Duodenal mucosa (tissue), 2 donors: ENCODE measurements around the gene PRRC2B.

ENCODE experiments used
- H3K27ac ChIP-seq: one replicate; pipeline ENCODE4 v1.7.0; 2013; ENCODE audit warnings: low read depth, low read length
- H3K27me3 ChIP-seq, 2 donors: one replicate each; pipeline ENCODE4 v1.7.0; 2013; ENCODE audit warnings: low read length in 2 of 2, control low read depth in 1 of 2; ENCODE audit not compliant: insufficient read depth in 2 of 2, control insufficient read depth in 1 of 2
- H3K36me3 ChIP-seq, 2 donors: one replicate each; pipeline ENCODE4 v1.7.0; 2013; ENCODE audit warnings: low read length in 2 of 2, control low read depth in 1 of 2; ENCODE audit not compliant: insufficient read depth in 2 of 2, control insufficient read depth in 1 of 2
- H3K4me1 ChIP-seq, 2 donors: one replicate each; pipeline ENCODE4 v1.7.0; 2013; ENCODE audit warnings: low read length in 2 of 2, control low read depth in 1 of 2; ENCODE audit not compliant: insufficient read depth in 2 of 2, control insufficient read depth in 1 of 2
- H3K4me3 ChIP-seq, 2 donors: one replicate each; pipeline ENCODE4 v1.7.0; 2013; ENCODE audit warnings: low read length in 2 of 2, low read depth in 1 of 2
- H3K9ac ChIP-seq, 2 donors: one replicate each; pipeline ENCODE4 v1.7.0; 2013; ENCODE audit warnings: low read length in 2 of 2, low read depth in 1 of 2
- H3K9me3 ChIP-seq, 2 donors: one replicate each; pipeline ENCODE4 v1.7.0; 2013; ENCODE audit warnings: low read length in 2 of 2, control low read depth in 1 of 2; ENCODE audit not compliant: control insufficient read depth in 1 of 2

PRRC2B gene

GRCh38 chr9:131419026-131419614 lies 25.2 kb downstream of the PRRC2B start:
- no peaks in the 10 kb centered on the region for H3K9me3 ChIP-seq
- H3K9ac ChIP-seq: no peak overlapping the region
- H3K4me1 ChIP-seq: peaks cover 56 to 68% of the 10 kb centered on the region in 2 donors
- no peak overlapping the region for H3K27ac ChIP-seq
- H3K27me3 ChIP-seq: no peaks in the 10 kb centered on the region
- no peak overlapping the region for H3K4me3 ChIP-seq
- peaks cover 0 to 6% of the 10 kb centered on the region in 2 donors for H3K36me3 ChIP-seq

- Histone ChIP-seq H3K36me3 (peaks cover 0 to 4% of the 10 kb centered on the region in 2 donors), H3K4me3 (no peak overlapping the region), H3K9me3 (no peaks in the 10 kb centered on the region), H3K27me3 (no peaks in the 10 kb centered on the region), H3K27ac (no peak overlapping the region), H3K4me1 (peaks cover 56 to 68% of the 10 kb centered on the region in 2 donors), H3K9ac (no peak overlapping the region)
These were observed 25.8 kb downstream of the PRRC2B start for GRCh38 chr9:131419716-131420115.

- H3K4me1 ChIP-seq: peaks cover 56 to 68% of the 10 kb centered on the region in 2 donors
- H3K4me3 ChIP-seq: no peak overlapping the region
- no peak overlapping the region for H3K27ac ChIP-seq
- peaks cover 0 to 4% of the 10 kb centered on the region in 2 donors for H3K36me3 ChIP-seq
- H3K27me3 ChIP-seq: no peaks in the 10 kb centered on the region
- no peak overlapping the region for H3K9ac ChIP-seq
- H3K9me3 ChIP-seq: no peaks in the 10 kb centered on the region
These were observed 27.2 kb downstream of the PRRC2B start for GRCh38 chr9:131420980-131421624.

GRCh38 chr9:131421691-131422090 lies 27.8 kb downstream of the PRRC2B start:
- Histone ChIP-seq H3K27ac (no peak overlapping the region), H3K9ac (no peak overlapping the region), H3K36me3 (peaks cover 0 to 4% of the 10 kb centered on the region in 2 donors), H3K4me1 (peaks cover 56 to 68% of the 10 kb centered on the region in 2 donors), H3K9me3 (no peaks in the 10 kb centered on the region), H3K27me3 (no peaks in the 10 kb centered on the region), H3K4me3 (no peak overlapping the region)

- peaks cover 0 to 4% of the 10 kb centered on the region in 2 donors for H3K36me3 ChIP-seq
- H3K9ac ChIP-seq: peak overlapping the region in 1 of 2 donors; percentile 9
- no peaks in the 10 kb centered on the region for H3K27me3 ChIP-seq
- peaks cover 55 to 63% of the 10 kb centered on the region in 2 donors for H3K4me1 ChIP-seq
- no peak overlapping the region for H3K27ac ChIP-seq
- H3K9me3 ChIP-seq: no peaks in the 10 kb centered on the region
- no peak overlapping the region for H3K4me3 ChIP-seq
These were observed 28.4 kb downstream of the PRRC2B start for GRCh38 chr9:131422241-131422792.

- no peak overlapping the region for H3K9ac ChIP-seq
- no peak overlapping the region for H3K4me3 ChIP-seq
These were observed 29.3 kb downstream of the PRRC2B start for GRCh38 chr9:131423171-131423581.

GRCh38 chr9:131426545-131426944 lies 32.7 kb downstream of the PRRC2B start:
- no peak overlapping the region for H3K9ac ChIP-seq
- no peaks in the 10 kb centered on the region for H3K9me3 ChIP-seq
- H3K27me3 ChIP-seq: no peaks in the 10 kb centered on the region
- no peak overlapping the region for H3K27ac ChIP-seq
- H3K36me3 ChIP-seq: peaks cover 0 to 4% of the 10 kb centered on the region in 2 donors
- peaks cover 21 to 22% of the 10 kb centered on the region in 2 donors for H3K4me1 ChIP-seq
- no peak overlapping the region for H3K4me3 ChIP-seq

More at GRCh38 chr9:131423171-131423581, 29.3 kb downstream of the PRRC2B start:
- H3K27ac ChIP-seq: no peak overlapping the region
- no peaks in the 10 kb centered on the region for H3K27me3 ChIP-seq
- H3K4me1 ChIP-seq: peaks cover 46 to 55% of the 10 kb centered on the region in 2 donors
- no peaks in the 10 kb centered on the region for H3K36me3 ChIP-seq
- no peaks in the 10 kb centered on the region for H3K9me3 ChIP-seq

- Histone ChIP-seq H3K27ac (no peak overlapping the region), H3K9ac (no peak overlapping the region), H3K27me3 (no peaks in the 10 kb centered on the region), H3K36me3 (peaks cover 23 to 30% of the 10 kb centered on the region in 2 donors), H3K9me3 (no peaks in the 10 kb centered on the region), H3K4me3 (no peak overlapping the region), H3K4me1 (no peaks in the 10 kb centered on the region)
These were observed 35.5 kb downstream of the PRRC2B start for GRCh38 chr9:131429121-131430012.

- H3K27me3 ChIP-seq: no peaks in the 10 kb centered on the region
- H3K4me1 ChIP-seq: no peaks in the 10 kb centered on the region
- no peak overlapping the region for H3K9ac ChIP-seq
- H3K27ac ChIP-seq: no peak overlapping the region
- H3K4me3 ChIP-seq: no peak overlapping the region
- no peaks in the 10 kb centered on the region for H3K9me3 ChIP-seq
- H3K36me3 ChIP-seq: peaks cover 34 to 46% of the 10 kb centered on the region in 2 donors
These were observed 38.2 kb downstream of the PRRC2B start for GRCh38 chr9:131432050-131432449.
